Pancreas (tissue), 10 donors: ENCODE results near the gene TBCE. TPM values are rescaled to one million over a fixed set of nuclear protein-coding genes. Genes with fewer than 3 reads are reported as not detected.

Source experiments
- ATAC-seq, 4 donors: fragments of 200-7000 bp; cut with Tn5 transposase; one replicate each; pipeline versions ENCODE4 v1.8.0 to v1.9.1; 2020; ENCODE audit warnings: mild to moderate bottlenecking in 4 of 4, moderate library complexity in 4 of 4
- DNase-seq, 6 donors: peaks; one replicate each; pipeline ENCODE4 v3.0.0-alpha.2; 2020
- FAIRE-seq: peaks from 2 replicates; lab custom pipeline; 2012; peaks lifted over from hg19 to GRCh38; lab: Jason Lieb, UNC
- H3K27ac ChIP-seq, 4 donors: fragments of 200-600 bp; sonication (generic); 1 replicate in 3 of 4; 2 replicates in 1 of 4; pipeline versions ENCODE4 v1.5.0 to v1.8.0; 2020
- H3K27me3 ChIP-seq, 4 donors: fragments of 200-600 bp; one replicate each; pipeline ENCODE4 v1.8.0; 2021
- H3K36me3 ChIP-seq, 3 donors: fragments of 200-600 bp; sonication (generic) in 1 of 3; one replicate each; pipeline versions ENCODE4 v1.5.0 to v1.8.0; 2020 to 2021
- H3K4me1 ChIP-seq, 3 donors: fragments of 200-600 bp; one replicate each; pipeline ENCODE4 v1.8.0; 2021
- H3K4me3 ChIP-seq, 4 donors: fragments of 200-600 bp; sonication (generic) in 2 of 4; one replicate each; pipeline versions ENCODE4 v1.5.0 to v1.8.0; 2020 to 2021
- H3K9me3 ChIP-seq, 4 donors: fragments of 200-600 bp; one replicate each; pipeline ENCODE4 v1.8.0; 2021
- CTCF ChIP-seq, 4 donors: fragments of 200-600 bp; sonication (generic) in 3 of 4; IDR thresholded peaks; one replicate each; pipeline versions ENCODE4 v1.5.0 to v1.8.0; 2021; ENCODE audit warnings: antibody characterized with exemption in 4 of 4
- WGBS, 2 donors: extraction: QIAGEN DNeasy Blood & Tissue Kit; methylation state at CpG; one replicate each; pipeline ENCODE4 v1.1.7; 2013; 5-methylcytosine and 5-hydroxymethylcytosine counted together
- intact Hi-C, 3 donors: fragments of 100-400 bp; cut with DNase I; formaldehyde crosslinking; loops; one replicate each; pipeline versions ENCODE4 v1.11.1 to v1.14.2; 2022
- polyA plus RNA-seq, 2 donors: library from polyadenylated mRNA; stranded (reverse); fragments of 200-250 nt; gene quantifications; one replicate each; pipeline ENCODE4 v1.2.3, GENCODE V29; 2013
- total RNA-seq, 6 donors: library from RNA; stranded (reverse); fragmentation: NEBNext Ultra II Directional in 4 of 6; extraction: Animal tissue kit (Norgen Biotek cat#: 25700) in 4 of 6; gene quantifications; one replicate each; pipeline versions ENCODE4 v1.2.1 to v1.2.4, GENCODE V29; 2021 to 2023
- donor health status: healthy with polysubstance abuse.
- donor health status: DM: no; HTN: no; CAD: no; lungs with moderate emphysema.
- donor health status: DM: no; HTN: no; CAD: no.
- donor health status: control.
- donor health status: control.
- donor health status: Bipolar disorder and iron deficiency.
- donor health status: DM: yes; HTN: yes; CAD: no.
- donor health status: DM: no; HTN: no; CAD: no.
- donor health status: DM: no; HTN: no; CAD: no.
- donor health status: DM: yes; HTN: yes; CAD: no.

TBCE gene
- total and polyA plus RNA-seq, 8 donors, result 6.9 to 18.8 (median 10.4) TPM

- ATAC-seq (no peak), FAIRE-seq (no peak), DNase-seq (no peak)
- 85 to 94% methylated on average over 5 of the region's 5 CpGs for WGBS, 2 donors
- no peak for TF ChIP-seq CTCF (IDR thresholded peaks at IDR 0.05)
- Histone ChIP-seq H3K27me3 (no peaks in the 10 kb centered on the region), H3K9me3 (no peaks in the 10 kb centered on the region), H3K36me3 (no peaks in the 10 kb centered on the region), H3K4me3 (no peak overlapping the region), H3K4me1 (peaks cover 6 to 16% (median 8%) of the 10 kb centered on the region in 3 donors), H3K27ac (no peak overlapping the region)
- intact Hi-C loops, result loop anchor here in 1 of 3 donors (10.0 kb wide), 1 partner anchor 156 kb away; no protein-coding TSS in a partner anchor
Measured at GRCh38 chr1:235410467-235410866, 43.2 kb downstream of the TBCE start.

- peaks cover 6 to 16% (median 8%) of the 10 kb centered on the region in 3 donors for H3K4me1 ChIP-seq
- no peak overlapping the region for H3K27ac ChIP-seq
- TF ChIP-seq CTCF (IDR thresholded peaks at IDR 0.05), result no peak
- ATAC-seq (peak in 3 of 4 donors; percentile 12 to 50 (median 44)), FAIRE-seq (no peak), DNase-seq (peak in 1 of 6 donors; percentile 10)
- no peak overlapping the region for H3K4me3 ChIP-seq
- intact Hi-C loops, result loop anchor here in 1 of 3 donors (10.0 kb wide), 1 partner anchor 157 kb away; no protein-coding TSS in a partner anchor
- no peaks in the 10 kb centered on the region for H3K27me3 ChIP-seq
- H3K36me3 ChIP-seq, result no peaks in the 10 kb centered on the region
- H3K9me3 ChIP-seq, result no peaks in the 10 kb centered on the region
- WGBS, 2 donors, result 55 to 68% methylated on average over 3 of the region's 5 CpGs
Measured at GRCh38 chr1:235411489-235412486, 44.6 kb downstream of the TBCE start.

- FAIRE-seq (peak; percentile 47), ATAC-seq (peak; percentile 78 to 93 (median 91))
- TF ChIP-seq CTCF (IDR thresholded peaks at IDR 0.05), result peak in 3 of 4 donors; percentile 60 to 85 (median 65)
Measured at GRCh38 chr1:235415008-235415904, 48.0 kb downstream of the TBCE start.

DNA sequence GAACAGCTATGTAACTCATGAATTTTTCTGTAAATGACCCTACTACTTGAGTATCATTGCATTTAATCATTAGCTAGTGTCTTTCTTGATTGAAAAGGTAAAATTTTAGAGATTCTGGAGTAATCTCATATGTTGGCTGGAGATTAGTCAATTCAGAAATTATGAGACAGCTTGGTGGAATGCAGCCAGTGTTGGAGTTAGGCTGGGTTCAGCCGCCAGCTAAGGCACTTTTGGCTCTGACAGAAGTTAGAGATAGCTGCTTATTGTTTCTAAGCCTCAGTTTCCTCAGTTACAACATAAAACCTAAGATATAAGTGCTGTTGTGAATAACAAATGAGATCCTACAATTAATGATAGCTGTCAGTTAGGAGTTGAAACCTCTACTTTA, 49.4 kb downstream of the TBCE start:
- Histone ChIP-seq H3K27me3 (no peaks in the 10 kb centered on the region), H3K36me3 (no peaks in the 10 kb centered on the region), H3K9me3 (no peaks in the 10 kb centered on the region), H3K4me3 (no peak overlapping the region), H3K4me1 (no peaks in the 10 kb centered on the region), H3K27ac (no peak overlapping the region)
- ATAC-seq (peak in 1 of 4 donors; percentile 24), FAIRE-seq (no peak), DNase-seq (no peak)
- 41 to 47% methylated on average over 1 of the region's 1 CpG for WGBS, 2 donors
- no peak for TF ChIP-seq CTCF (IDR thresholded peaks at IDR 0.05)
- intact Hi-C loops, result loop anchor here in 2 of 3 donors (5.0 to 10.0 kb wide), 2 partner anchors 162 to 314 kb away; no protein-coding TSS in a partner anchor

More at GRCh38 chr1:235415008-235415904, 48.0 kb downstream of the TBCE start:
- H3K9me3 ChIP-seq, result no peaks in the 10 kb centered on the region
- no peaks in the 10 kb centered on the region for H3K36me3 ChIP-seq
- WGBS, 2 donors, result 81% methylated on average over 7 of the region's 7 CpGs
- DNase-seq, result peak; percentile 48 to 75 (median 58)
- no peaks in the 10 kb centered on the region for H3K27me3 ChIP-seq
- no peak overlapping the region for H3K4me3 ChIP-seq
- intact Hi-C loops, result loop anchor here in 2 of 3 donors (5.0 to 10.0 kb wide), 2 partner anchors 160 to 313 kb away; no protein-coding TSS in a partner anchor
- H3K4me1 ChIP-seq, result no peaks in the 10 kb centered on the region
- no peak overlapping the region for H3K27ac ChIP-seq
